ENCODE results near the gene CYB5B.

DNA sequence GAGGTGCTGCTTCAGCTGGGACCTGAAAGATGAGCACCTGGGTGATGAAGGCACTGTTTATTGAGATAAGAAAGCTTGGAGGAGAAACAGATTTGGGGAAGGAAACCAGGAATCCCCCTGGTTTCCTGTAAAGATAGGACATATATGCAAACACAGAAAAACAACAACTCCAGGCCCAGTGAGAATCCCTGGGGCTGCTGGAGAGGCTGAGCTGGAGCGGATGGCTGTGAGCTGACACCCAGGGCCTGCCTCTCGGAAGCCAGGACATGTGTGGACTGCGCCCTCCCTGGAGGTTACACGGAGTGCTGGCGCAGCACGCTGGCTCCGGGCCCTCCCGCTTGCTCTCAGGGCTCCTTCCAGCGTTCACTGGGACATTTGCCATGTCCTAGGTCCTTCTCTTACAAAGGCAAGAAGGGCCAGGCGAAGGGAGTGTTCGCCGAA, 57.5 kb downstream of the CYB5B start:
- TF ChIP-seq, protein P1, sequence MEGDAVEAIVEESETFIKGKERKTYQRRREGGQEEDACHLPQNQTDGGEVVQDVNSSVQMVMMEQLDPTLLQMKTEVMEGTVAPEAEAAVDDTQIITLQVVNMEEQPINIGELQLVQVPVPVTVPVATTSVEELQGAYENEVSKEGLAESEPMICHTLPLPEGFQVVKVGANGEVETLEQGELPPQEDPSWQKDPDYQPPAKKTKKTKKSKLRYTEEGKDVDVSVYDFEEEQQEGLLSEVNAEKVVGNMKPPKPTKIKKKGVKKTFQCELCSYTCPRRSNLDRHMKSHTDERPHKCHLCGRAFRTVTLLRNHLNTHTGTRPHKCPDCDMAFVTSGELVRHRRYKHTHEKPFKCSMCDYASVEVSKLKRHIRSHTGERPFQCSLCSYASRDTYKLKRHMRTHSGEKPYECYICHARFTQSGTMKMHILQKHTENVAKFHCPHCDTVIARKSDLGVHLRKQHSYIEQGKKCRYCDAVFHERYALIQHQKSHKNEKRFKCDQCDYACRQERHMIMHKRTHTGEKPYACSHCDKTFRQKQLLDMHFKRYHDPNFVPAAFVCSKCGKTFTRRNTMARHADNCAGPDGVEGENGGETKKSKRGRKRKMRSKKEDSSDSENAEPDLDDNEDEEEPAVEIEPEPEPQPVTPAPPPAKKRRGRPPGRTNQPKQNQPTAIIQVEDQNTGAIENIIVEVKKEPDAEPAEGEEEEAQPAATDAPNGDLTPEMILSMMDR (IDR thresholded peaks at IDR 0.05): peak in 2 of 6 experiments; percentile 13 to 21
- TF ChIP-seq POLR2A (IDR thresholded peaks at IDR 0.05): peak in 1 of 2 donors; percentile 21
